OCI-LY7 (cell line): ENCODE measurements around the gene RAB35.

Source experiments
- CTCF ChIP-seq: fragments of 200-600 bp; sonication (generic); conservative IDR thresholded peaks from 2 replicates; pipeline ENCODE4 v1.5.1; 2014; ENCODE audit warnings: mild to moderate bottlenecking, antibody characterized with exemption, low read length, moderate library complexity, mixed read lengths
- EZH2phosphoT487 ChIP-seq: fragments of 200-600 bp; sonication (generic); IDR thresholded peaks from 2 replicates; pipeline ENCODE4 v1.6.1; 2018; ENCODE audit warnings: low read depth, borderline replicate concordance, mild to moderate bottlenecking, mixed run types, antibody characterized with exemption, low read length, moderate library complexity, mixed read lengths

GRCh38 chr12:120099738-120100137, 16.8 kb downstream of the RAB35 start:
- TF ChIP-seq CTCF = no peak
- no peak for TF ChIP-seq EZH2phosphoT487
